Measurements from ENCODE around the gene PSD2. TPM values are rescaled to one million over a fixed set of nuclear protein-coding genes. Genes with fewer than 3 reads are reported as not detected.

Gene PSD2
- total RNA-seq, 4 donors from 2014 or later = 0.08 to 0.13 (median 0.10) TPM; not detected in 1

GRCh38 chr5:139872851-139873794, 77.5 kb downstream of the PSD2 start:
- 25% methylated on average over 4 of the region's 16 CpGs for WGBS
- Histone ChIP-seq H3K36me3 (no peaks in the 10 kb centered on the region), H3K9me3 (no peaks in the 10 kb centered on the region), H3K27ac (no peak overlapping the region), H3K4me1 (no peaks in the 10 kb centered on the region), H3K27me3 (no peaks in the 10 kb centered on the region), H3K4me3 (no peak overlapping the region)
- DNase-seq (ENCODE audit: low spot score in 2 of 2) = no peak
- no peak for TF ChIP-seq EP300 (IDR thresholded peaks at IDR 0.05)
- TF ChIP-seq POLR2A (IDR thresholded peaks at IDR 0.05) = no peak
- no peak for TF ChIP-seq CTCF (IDR thresholded peaks at IDR 0.05)
- TF ChIP-seq POLR2AphosphoS5 (IDR thresholded peaks at IDR 0.05) = no peak

- H3K27me3 ChIP-seq = no peaks in the 10 kb centered on the region
- no peak overlapping the region for H3K27ac ChIP-seq
- H3K9me3 ChIP-seq = no peaks in the 10 kb centered on the region
- TF ChIP-seq EP300 (IDR thresholded peaks at IDR 0.05) (no peak), POLR2AphosphoS5 (IDR thresholded peaks at IDR 0.05) (no peak), POLR2A (IDR thresholded peaks at IDR 0.05) (no peak), CTCF (IDR thresholded peaks at IDR 0.05) (no peak)
- 93% methylated on average over 2 of the region's 2 CpGs for WGBS
- no peak overlapping the region for H3K4me3 ChIP-seq
- peaks cover 8% of the 10 kb centered on the region for H3K4me1 ChIP-seq
- no peaks in the 10 kb centered on the region for H3K36me3 ChIP-seq
- no peak for DNase-seq (ENCODE audit: low spot score in 2 of 2)
Measured at GRCh38 chr5:139875957-139876356, 80.3 kb downstream of the PSD2 start.

GRCh38 chr5:139877129-139877597, 81.6 kb downstream of the PSD2 start:
- WGBS = 82% methylated on average over 6 of the region's 6 CpGs
- no peaks in the 10 kb centered on the region for H3K27me3 ChIP-seq
- no peaks in the 10 kb centered on the region for H3K36me3 ChIP-seq
- no peaks in the 10 kb centered on the region for H3K9me3 ChIP-seq
- H3K27ac ChIP-seq = no peak overlapping the region
- no peak for TF ChIP-seq POLR2A (IDR thresholded peaks at IDR 0.05)
- no peak for TF ChIP-seq CTCF (IDR thresholded peaks at IDR 0.05)
- TF ChIP-seq POLR2AphosphoS5 (IDR thresholded peaks at IDR 0.05) = no peak
- no peak for TF ChIP-seq EP300 (IDR thresholded peaks at IDR 0.05)
- H3K4me3 ChIP-seq = no peak overlapping the region
- peaks cover 8% of the 10 kb centered on the region for H3K4me1 ChIP-seq
- DNase-seq (ENCODE audit: low spot score in 2 of 2) = no peak

- no peak overlapping the region for H3K4me3 ChIP-seq
- H3K27ac ChIP-seq = no peak overlapping the region
- no peaks in the 10 kb centered on the region for H3K9me3 ChIP-seq
- H3K36me3 ChIP-seq = no peaks in the 10 kb centered on the region
- no peak for TF ChIP-seq EP300 (IDR thresholded peaks at IDR 0.05)
- TF ChIP-seq POLR2AphosphoS5 (IDR thresholded peaks at IDR 0.05) = no peak
- TF ChIP-seq CTCF (IDR thresholded peaks at IDR 0.05) = no peak
- TF ChIP-seq POLR2A (IDR thresholded peaks at IDR 0.05) = no peak
- WGBS = 100% methylated on average over 1 of the region's 3 CpGs
- H3K4me1 ChIP-seq = peaks cover 15% of the 10 kb centered on the region
- no peaks in the 10 kb centered on the region for H3K27me3 ChIP-seq
- no peak for DNase-seq (ENCODE audit: low spot score in 2 of 2)
Measured at GRCh38 chr5:139878093-139878492, 82.5 kb downstream of the PSD2 start.

- no peak overlapping the region for H3K27ac ChIP-seq
- peaks cover 32% of the 10 kb centered on the region for H3K4me1 ChIP-seq
- H3K36me3 ChIP-seq = no peaks in the 10 kb centered on the region
- no peaks in the 10 kb centered on the region for H3K27me3 ChIP-seq
- no peak for TF ChIP-seq CTCF (IDR thresholded peaks at IDR 0.05)
- TF ChIP-seq POLR2AphosphoS5 (IDR thresholded peaks at IDR 0.05) = no peak
- no peak for TF ChIP-seq POLR2A (IDR thresholded peaks at IDR 0.05)
- TF ChIP-seq EP300 (IDR thresholded peaks at IDR 0.05) = no peak
- no peak for DNase-seq (ENCODE audit: low spot score in 2 of 2)
- 71% methylated on average over 18 of the region's 18 CpGs for WGBS
- no peak overlapping the region for H3K4me3 ChIP-seq
- H3K9me3 ChIP-seq = no peaks in the 10 kb centered on the region
Measured at GRCh38 chr5:139880416-139881142, 85.0 kb downstream of the PSD2 start.
